Activated T-helper 2 cell treated with anti-CD3 and anti-CD28 coated beads, Interferon-gamma antibody, Interleukin-2, Interleukin-4, amounts not matched to agents 10 μg/mL and 5 μg/mL and 100 μg/mL, durations not matched to agents 14 hours and 24 hours and 36 hours (primary cell): Measurements from ENCODE around the gene CYP39A1. TPM values are rescaled to one million over a fixed set of nuclear protein-coding genes. Genes with fewer than 3 reads are reported as not detected.

Source experiments
- DNase-seq: peaks from one replicate; pipeline ENCODE4 v3.0.0; 2021; ENCODE audit warnings: low spot score
- H3K27ac Mint-ChIP-seq: one replicate; pipeline ENCODE4 v1.8.0; 2021; ENCODE audit warnings: mixed read lengths
- H3K27me3 Mint-ChIP-seq: one replicate; pipeline ENCODE4 v1.8.0; 2021; ENCODE audit warnings: low read depth, mixed read lengths
- H3K36me3 Mint-ChIP-seq: one replicate; pipeline ENCODE4 v1.8.0; 2021; ENCODE audit warnings: low read depth, mixed read lengths
- H3K4me1 Mint-ChIP-seq: one replicate; pipeline ENCODE4 v1.8.0; 2021; ENCODE audit warnings: low read depth, mixed read lengths
- H3K4me3 Mint-ChIP-seq: one replicate; pipeline ENCODE4 v1.8.0; 2021; ENCODE audit warnings: low read depth, mild to moderate bottlenecking, moderate library complexity, mixed read lengths
- H3K9me3 Mint-ChIP-seq: one replicate; pipeline ENCODE4 v1.8.0; 2021; ENCODE audit warnings: mixed read lengths
- intact Hi-C: fragments of 100-400 bp; cut with micrococcal nuclease; formaldehyde crosslinking; loops from one replicate; pipeline ENCODE4 v1.15.1; 2023
- total RNA-seq: library from RNA; stranded (reverse); gene quantifications from 2 replicates; pipeline ENCODE4 v1.2.3, GENCODE V29; 2022

The CYP39A1 gene
- total RNA-seq, 1 donor from 2014 or later = not detected

DNA sequence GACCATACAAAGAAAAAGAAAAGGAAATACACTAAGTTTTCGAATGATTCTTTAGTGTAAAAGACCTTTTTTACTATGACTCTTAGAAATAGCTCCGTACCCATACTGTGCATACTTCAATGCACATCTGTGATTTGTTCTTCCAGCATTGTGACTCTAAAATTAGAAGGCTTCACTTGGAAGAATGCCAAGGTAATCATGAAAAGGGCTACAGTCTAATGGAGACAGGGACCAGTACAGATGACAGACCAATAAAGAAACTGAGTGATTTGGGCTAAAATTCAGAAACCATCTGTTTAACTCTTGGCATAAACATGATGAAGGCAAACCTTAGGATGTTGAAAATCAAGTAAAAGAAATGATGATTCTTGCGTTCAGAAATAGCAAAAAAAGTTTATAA lies 46.3 kb downstream of the CYP39A1 start:
- no peaks in the 10 kb centered on the region for H3K36me3 Mint-ChIP-seq
- H3K4me3 Mint-ChIP-seq = no peak overlapping the region
- H3K9me3 Mint-ChIP-seq = no peaks in the 10 kb centered on the region
- H3K27ac Mint-ChIP-seq = no peak overlapping the region
- intact Hi-C loops = no loop called here
- H3K4me1 Mint-ChIP-seq = no peaks in the 10 kb centered on the region
- peaks cover 6% of the 10 kb centered on the region for H3K27me3 Mint-ChIP-seq
- no peak for DNase-seq

DNA sequence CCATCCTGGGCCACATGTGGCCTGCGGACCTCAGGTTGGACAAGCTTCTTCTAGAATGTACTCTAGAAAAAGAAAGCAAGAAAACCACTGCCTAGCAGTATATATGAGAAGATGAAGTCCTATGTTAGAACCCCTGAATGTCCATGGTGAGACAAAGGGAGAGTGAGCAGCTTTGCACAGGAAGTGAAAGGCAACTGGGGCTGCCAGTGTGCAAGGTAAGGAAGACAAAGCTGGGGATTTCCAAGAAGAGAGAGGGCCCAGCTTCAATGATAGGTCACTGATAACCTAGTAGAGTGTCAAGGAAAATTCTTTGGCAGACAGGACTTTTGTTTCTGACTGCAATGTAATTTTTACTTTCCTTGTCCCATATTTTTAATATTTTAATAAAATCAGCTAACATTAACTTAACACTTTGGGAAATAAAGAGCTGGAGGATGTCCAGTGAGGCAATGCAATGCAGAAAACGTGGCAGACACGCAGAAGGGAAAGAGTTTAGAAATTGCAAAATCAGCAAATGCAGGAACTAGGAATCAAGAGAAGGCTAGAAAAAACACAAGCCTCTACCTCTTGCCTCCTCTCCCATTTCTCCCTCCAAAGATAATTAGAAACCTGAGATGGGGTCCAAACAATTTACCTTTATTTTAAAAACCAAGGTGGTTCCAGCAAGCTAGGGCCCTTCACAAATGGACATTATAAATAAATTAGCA lies 47.4 kb downstream of the CYP39A1 start:
- Mint-ChIP-seq H3K36me3 (no peaks in the 10 kb centered on the region), H3K4me1 (no peaks in the 10 kb centered on the region), H3K27me3 (peaks cover 6% of the 10 kb centered on the region), H3K27ac (no peak overlapping the region), H3K4me3 (no peak overlapping the region), H3K9me3 (no peaks in the 10 kb centered on the region)
- intact Hi-C loops = no loop called here
- DNase-seq = no peak

DNA sequence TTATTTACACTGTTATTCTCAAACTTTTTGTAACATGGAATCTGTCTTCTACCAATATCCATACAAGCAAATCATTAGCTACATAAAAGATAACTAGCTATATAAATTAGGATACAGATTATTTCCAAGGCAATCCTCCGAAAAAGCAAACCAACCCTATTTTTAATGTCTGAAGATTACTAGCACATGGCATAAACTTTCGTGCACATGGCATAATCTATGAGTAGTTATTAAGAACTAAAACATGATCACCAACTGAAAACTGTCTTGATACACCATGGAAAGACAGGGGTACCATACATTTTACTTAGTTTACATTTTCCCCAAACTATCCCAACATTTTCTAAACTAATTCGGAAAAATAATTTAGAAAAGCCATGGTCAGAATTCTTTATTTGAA lies 54.4 kb downstream of the CYP39A1 start:
- H3K27me3 Mint-ChIP-seq = no peaks in the 10 kb centered on the region
- intact Hi-C loops = no loop called here
- H3K4me1 Mint-ChIP-seq = no peaks in the 10 kb centered on the region
- no peaks in the 10 kb centered on the region for H3K36me3 Mint-ChIP-seq
- no peak overlapping the region for H3K27ac Mint-ChIP-seq
- no peaks in the 10 kb centered on the region for H3K9me3 Mint-ChIP-seq
- DNase-seq = no peak
- H3K4me3 Mint-ChIP-seq = no peak overlapping the region

DNA sequence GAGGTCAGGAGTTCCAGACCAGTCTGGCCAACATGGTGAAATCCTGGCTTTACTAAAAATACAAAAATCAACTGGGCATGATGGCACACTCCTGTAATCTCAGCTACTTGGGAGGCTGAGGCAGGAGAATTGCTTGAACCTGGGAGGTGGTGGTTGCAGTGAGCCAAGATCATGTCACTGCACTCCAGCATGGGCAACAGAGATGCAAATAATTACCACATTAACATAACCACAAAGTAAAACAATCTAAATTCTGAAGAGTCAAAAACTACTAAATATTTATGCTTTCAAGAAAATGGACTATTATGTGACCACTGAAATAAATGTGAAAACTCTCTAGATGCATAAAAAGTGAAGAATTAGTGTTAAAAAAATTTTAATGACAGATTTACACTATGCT lies 59.9 kb downstream of the CYP39A1 start:
- Mint-ChIP-seq H3K27me3 (peaks cover 9% of the 10 kb centered on the region), H3K9me3 (no peaks in the 10 kb centered on the region), H3K4me1 (no peaks in the 10 kb centered on the region), H3K27ac (no peak overlapping the region), H3K36me3 (no peaks in the 10 kb centered on the region), H3K4me3 (no peak overlapping the region)
- intact Hi-C loops = no loop called here
- no peak for DNase-seq

DNA sequence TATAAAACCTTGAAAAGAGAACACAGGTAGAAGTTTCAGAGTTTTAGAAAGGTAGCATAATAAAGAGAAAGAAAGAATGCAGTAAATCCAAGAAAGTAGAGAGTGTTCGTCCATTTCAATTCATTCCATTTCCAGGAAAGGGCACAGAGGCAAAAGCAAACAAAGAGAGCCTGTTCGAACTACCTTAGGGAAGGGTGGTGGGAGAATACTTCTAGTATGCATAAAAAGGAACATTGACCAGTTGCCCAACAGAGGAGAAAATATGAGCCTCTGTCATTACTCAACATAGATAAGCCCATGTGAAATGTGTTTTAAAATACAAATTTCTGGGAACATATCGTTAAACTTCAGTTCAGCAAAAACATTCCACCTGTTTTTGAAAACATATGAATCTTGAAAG lies 60.6 kb downstream of the CYP39A1 start:
- H3K36me3 Mint-ChIP-seq = no peaks in the 10 kb centered on the region
- intact Hi-C loops = no loop called here
- DNase-seq = no peak
- no peaks in the 10 kb centered on the region for H3K4me1 Mint-ChIP-seq
- no peaks in the 10 kb centered on the region for H3K9me3 Mint-ChIP-seq
- H3K27ac Mint-ChIP-seq = no peak overlapping the region
- H3K4me3 Mint-ChIP-seq = no peak overlapping the region
- peaks cover 9% of the 10 kb centered on the region for H3K27me3 Mint-ChIP-seq

DNA sequence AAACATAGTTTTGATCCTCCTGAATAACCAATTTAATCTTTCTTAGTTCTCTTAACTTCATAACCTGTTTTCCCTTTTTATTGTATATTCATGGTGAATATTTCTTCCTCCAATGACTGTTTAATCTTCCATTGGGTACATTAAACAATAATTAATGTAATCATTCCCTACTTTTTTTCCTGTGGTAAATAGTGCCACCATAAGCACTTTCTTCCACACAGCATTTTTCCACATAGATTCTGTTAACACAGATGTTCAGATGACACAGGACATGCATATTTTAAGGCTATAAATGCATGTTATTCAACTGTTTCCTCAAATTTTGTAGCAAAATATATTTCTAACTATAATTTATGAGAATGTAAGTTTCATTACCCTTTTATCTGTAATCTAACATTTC lies 61.9 kb downstream of the CYP39A1 start:
- Mint-ChIP-seq H3K27me3 (peaks cover 9% of the 10 kb centered on the region), H3K4me3 (no peak overlapping the region), H3K4me1 (no peaks in the 10 kb centered on the region), H3K9me3 (no peaks in the 10 kb centered on the region), H3K36me3 (no peaks in the 10 kb centered on the region), H3K27ac (no peak overlapping the region)
- DNase-seq = no peak
- intact Hi-C loops = no loop called here

DNA sequence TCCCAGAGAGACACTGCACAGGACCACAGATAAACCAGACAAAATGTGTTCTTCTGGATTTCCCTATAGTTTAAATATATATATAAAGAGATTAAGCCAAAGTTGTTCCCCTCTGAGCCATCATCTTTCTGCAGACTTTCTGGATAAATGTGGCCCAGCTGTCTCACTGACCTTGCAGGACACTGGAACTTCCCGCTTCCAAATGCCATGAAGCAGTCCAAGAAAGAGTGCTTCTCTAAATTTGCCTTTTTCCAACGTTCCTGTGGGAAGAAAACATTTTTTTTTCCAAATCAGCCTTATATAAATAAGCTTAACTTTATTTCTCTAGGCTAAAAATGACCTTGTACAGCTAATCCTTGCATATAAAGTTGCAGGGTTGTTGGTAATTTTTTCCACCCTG lies 65.7 kb downstream of the CYP39A1 start:
- H3K9me3 Mint-ChIP-seq = no peaks in the 10 kb centered on the region
- no peaks in the 10 kb centered on the region for H3K4me1 Mint-ChIP-seq
- peaks cover 12% of the 10 kb centered on the region for H3K27me3 Mint-ChIP-seq
- no peaks in the 10 kb centered on the region for H3K36me3 Mint-ChIP-seq
- no peak overlapping the region for H3K27ac Mint-ChIP-seq
- H3K4me3 Mint-ChIP-seq = no peak overlapping the region
- no peak for DNase-seq
- intact Hi-C loops = no loop called here

DNA sequence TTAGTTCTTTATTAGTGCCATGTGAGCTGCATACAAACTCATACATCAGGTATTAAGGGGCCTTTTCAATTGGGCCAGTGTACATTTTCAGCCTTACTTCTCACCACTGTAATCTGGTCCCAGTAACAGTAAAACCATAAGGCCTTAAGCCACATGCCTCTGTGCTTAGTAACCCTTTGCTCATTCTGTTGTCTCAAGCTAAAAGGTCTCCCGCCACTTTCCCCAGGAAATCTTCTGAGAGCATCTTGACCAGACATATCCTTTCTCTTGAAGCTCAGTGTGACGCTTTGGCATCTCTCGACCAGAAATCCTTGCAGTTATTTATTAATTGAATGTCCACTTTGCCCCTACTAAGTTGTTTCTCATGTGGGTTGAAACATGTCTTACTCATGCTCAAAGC lies 68.0 kb downstream of the CYP39A1 start:
- intact Hi-C loops = no loop called here
- H3K36me3 Mint-ChIP-seq = no peaks in the 10 kb centered on the region

DNA sequence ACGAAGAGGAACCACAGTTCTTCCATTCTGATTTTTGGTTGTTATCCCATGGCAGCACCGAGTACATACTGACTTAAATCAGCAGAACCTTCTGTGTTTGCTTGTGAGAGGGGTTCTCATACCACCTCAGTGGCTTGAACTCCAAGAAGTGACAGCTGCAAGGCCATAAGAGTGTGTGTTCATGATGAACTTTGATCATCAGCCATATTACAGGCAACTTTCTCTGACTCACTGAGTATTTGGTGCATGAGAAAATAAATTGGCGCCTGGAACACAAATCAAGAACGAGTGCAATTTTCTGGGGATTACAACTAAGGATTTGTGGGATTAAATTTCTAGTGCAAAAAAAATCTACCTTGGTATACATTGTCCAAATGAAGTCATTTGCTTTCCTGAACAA lies 68.9 kb downstream of the CYP39A1 start:
- no peak for DNase-seq
- intact Hi-C loops = no loop called here
- H3K27me3 Mint-ChIP-seq = peaks cover 4% of the 10 kb centered on the region
- H3K4me3 Mint-ChIP-seq = no peak overlapping the region
- no peaks in the 10 kb centered on the region for H3K4me1 Mint-ChIP-seq
- H3K27ac Mint-ChIP-seq = no peak overlapping the region
- no peaks in the 10 kb centered on the region for H3K36me3 Mint-ChIP-seq
- H3K9me3 Mint-ChIP-seq = no peaks in the 10 kb centered on the region

More for the DNA sequence above, 68.0 kb downstream of the CYP39A1 start:
- no peak for DNase-seq
- Mint-ChIP-seq H3K4me1 (no peaks in the 10 kb centered on the region), H3K9me3 (no peaks in the 10 kb centered on the region), H3K27ac (no peak overlapping the region), H3K27me3 (peaks cover 7% of the 10 kb centered on the region), H3K4me3 (no peak overlapping the region)

DNA sequence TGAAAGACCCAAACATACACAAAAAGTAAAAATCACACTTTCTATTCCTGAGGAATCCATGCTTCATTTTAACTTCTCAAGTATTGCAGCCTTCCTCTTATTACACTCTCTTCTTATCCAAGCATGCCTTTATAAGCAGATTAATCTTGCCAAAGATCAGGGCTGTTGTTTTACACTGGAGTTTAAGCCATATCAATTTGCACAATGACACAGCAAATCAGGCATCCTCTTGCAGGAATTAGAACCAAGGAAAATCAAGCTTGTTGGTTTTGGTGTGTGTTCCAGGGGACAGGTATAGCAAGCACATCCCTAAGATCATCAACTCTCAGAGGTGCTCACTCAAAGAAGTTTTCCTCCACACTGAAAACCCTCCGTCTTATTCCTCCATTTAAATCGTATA lies 69.5 kb downstream of the CYP39A1 start:
- intact Hi-C loops = no loop called here
- H3K9me3 Mint-ChIP-seq = no peaks in the 10 kb centered on the region
- no peak overlapping the region for H3K27ac Mint-ChIP-seq
- no peaks in the 10 kb centered on the region for H3K4me1 Mint-ChIP-seq
- peaks cover 7% of the 10 kb centered on the region for H3K27me3 Mint-ChIP-seq
- DNase-seq = no peak
- H3K36me3 Mint-ChIP-seq = no peaks in the 10 kb centered on the region
- H3K4me3 Mint-ChIP-seq = no peak overlapping the region

DNA sequence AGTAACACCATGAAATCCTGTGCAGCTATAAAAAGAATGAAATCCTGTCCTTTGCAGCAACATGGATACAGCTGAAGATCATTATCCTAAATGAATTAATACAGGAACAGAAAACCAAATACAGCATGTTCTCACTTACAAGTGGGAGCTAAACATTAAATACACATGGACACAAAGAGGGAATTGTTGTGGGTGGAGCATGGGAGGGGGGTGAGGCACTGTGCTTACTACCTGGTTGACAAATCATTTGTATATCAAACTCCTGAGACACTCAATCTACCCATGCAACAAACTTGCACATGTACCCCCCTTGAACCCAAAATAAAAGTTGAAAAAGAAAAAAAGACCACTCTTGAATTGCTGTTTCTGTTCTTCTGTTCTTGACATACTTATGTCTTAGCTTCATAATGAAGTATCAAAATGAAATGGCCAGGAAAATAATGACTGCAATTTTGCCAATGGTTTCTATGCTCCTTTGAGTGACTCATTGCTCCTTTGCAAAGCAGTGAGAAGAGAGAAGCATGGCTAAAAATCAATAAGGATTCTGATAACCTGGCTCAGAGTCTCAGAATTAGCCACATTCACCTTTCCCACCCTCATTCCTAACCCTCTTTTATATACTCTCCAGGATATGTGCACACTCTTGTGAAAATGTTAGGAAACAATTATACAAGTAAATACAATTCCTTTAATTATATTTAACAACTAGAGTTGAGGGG lies 71.0 kb downstream of the CYP39A1 start:
- intact Hi-C loops = no loop called here

DNA sequence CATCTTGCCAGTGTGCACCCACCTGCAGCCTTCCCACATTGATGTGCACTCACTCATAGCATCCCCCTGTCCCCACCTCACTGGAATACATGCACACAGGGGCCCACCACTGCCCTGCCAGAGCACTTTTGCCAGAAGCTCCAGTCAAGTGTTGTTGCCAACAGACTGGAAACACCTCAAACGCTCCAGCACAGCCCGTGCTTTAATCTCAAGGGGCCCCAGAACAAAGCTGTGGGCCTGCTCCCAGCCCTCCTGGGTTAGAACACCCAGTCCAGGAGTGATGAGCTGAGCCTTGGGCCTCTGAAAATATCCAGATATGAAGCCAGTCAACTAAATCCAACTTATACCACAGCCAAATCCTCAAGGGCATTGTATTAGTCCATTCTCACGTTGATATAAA lies 77.1 kb downstream of the CYP39A1 start:
- Mint-ChIP-seq H3K4me3 (no peak overlapping the region), H3K27ac (no peak overlapping the region), H3K27me3 (peaks cover 7% of the 10 kb centered on the region), H3K36me3 (no peaks in the 10 kb centered on the region), H3K9me3 (peaks cover 4% of the 10 kb centered on the region), H3K4me1 (no peaks in the 10 kb centered on the region)
- intact Hi-C loops = no loop called here
- DNase-seq = no peak

More for the DNA sequence above, 71.0 kb downstream of the CYP39A1 start:
- Mint-ChIP-seq H3K9me3 (no peaks in the 10 kb centered on the region), H3K27me3 (peaks cover 7% of the 10 kb centered on the region), H3K4me1 (no peaks in the 10 kb centered on the region), H3K36me3 (no peaks in the 10 kb centered on the region), H3K4me3 (no peak overlapping the region), H3K27ac (no peak overlapping the region)
- DNase-seq = no peak

DNA sequence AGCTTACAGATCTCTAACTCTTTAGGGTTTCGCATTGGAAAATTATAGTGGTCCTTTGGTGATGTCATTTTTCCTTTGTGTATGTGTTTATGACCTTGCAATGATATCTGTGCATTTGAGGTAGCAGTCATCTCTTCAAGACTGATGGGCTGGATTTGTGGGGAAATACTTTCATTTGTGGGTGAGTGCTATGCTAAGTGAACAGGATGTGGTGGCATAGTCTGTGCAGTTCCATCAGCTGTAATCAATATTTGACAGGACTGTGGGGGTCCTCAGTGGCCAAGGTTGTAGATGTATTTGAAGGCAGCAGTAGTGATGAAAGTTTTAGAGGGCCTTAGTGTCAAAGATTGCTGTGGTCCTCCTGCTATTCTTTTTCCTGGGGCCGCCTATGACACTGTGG lies 79.5 kb downstream of the CYP39A1 start:
- Mint-ChIP-seq H3K27ac (no peak overlapping the region), H3K4me1 (no peaks in the 10 kb centered on the region), H3K9me3 (peaks cover 4% of the 10 kb centered on the region), H3K4me3 (no peak overlapping the region), H3K27me3 (peaks cover 5% of the 10 kb centered on the region), H3K36me3 (no peaks in the 10 kb centered on the region)
- no peak for DNase-seq
- intact Hi-C loops = no loop called here
